ENCODE measurements around the gene TMEM86B.

The TMEM86B gene, protein sequence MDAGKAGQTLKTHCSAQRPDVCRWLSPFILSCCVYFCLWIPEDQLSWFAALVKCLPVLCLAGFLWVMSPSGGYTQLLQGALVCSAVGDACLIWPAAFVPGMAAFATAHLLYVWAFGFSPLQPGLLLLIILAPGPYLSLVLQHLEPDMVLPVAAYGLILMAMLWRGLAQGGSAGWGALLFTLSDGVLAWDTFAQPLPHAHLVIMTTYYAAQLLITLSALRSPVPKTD

DNA sequence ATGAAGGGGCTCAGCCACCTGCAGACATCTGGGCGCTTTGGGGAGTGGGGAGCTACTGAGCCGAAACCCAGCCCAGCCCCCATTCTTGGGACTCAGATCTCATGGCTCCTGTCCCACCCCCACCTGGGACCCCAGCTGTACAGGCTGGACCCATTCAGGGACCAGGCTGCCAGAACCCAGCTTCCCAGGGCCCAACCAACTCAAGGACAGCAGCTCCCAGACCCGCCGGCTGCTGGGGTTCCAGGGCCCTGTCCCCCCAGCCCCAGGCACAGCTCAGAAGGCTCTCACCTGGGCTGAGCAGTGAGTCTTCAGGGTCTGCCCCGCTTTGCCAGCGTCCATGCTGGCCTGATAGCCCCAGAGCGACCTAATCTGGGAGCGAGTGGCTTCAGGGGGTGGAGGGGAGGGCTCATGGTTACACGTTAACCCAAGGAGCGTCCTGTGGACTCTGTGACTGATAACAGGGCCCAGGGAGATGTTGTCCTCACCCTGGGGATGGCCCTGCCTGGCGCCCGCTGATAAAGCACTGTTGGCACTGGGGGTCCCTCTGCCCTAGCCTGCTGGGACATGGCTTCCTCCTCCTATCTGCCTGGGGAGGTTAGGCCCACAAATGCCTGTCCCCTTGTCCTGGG is at the start of gene TMEM86B:
Gene TMEM86B (minus strand): TSS at position 361 of the 629 bp plus-strand sequence. CDS start 22 bp downstream, at position 339.
- TF ChIP-seq, protein P1, sequence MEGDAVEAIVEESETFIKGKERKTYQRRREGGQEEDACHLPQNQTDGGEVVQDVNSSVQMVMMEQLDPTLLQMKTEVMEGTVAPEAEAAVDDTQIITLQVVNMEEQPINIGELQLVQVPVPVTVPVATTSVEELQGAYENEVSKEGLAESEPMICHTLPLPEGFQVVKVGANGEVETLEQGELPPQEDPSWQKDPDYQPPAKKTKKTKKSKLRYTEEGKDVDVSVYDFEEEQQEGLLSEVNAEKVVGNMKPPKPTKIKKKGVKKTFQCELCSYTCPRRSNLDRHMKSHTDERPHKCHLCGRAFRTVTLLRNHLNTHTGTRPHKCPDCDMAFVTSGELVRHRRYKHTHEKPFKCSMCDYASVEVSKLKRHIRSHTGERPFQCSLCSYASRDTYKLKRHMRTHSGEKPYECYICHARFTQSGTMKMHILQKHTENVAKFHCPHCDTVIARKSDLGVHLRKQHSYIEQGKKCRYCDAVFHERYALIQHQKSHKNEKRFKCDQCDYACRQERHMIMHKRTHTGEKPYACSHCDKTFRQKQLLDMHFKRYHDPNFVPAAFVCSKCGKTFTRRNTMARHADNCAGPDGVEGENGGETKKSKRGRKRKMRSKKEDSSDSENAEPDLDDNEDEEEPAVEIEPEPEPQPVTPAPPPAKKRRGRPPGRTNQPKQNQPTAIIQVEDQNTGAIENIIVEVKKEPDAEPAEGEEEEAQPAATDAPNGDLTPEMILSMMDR (IDR thresholded peaks at IDR 0.05; ENCODE audit: insufficient read depth, low read depth, low read length, missing control alignments), result no peak
- no peak for DNase-seq (ENCODE audit: low read depth)

DNA sequence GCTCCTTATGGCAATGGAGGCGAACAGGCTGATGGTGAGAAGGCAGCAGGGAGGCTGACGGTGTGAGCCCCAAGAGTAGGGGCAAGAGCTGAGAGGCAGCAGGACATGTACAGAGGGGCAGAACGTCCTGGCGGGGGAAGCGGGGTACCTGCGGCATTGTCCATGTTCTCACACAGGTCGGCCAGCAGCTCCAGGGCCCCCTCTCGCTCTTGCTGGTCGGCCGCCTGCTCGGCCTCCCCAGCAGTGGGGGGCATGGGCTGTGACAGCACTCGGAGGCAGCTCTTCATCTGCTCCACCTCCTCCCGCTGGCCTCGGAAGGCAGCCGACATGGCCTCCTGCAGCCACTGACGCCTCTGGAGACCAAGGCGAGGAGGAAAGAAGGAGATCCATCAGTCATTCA is 48.9 kb upstream of the TMEM86B start:
- DNase-seq (ENCODE audit: low read depth), result no peak
- TF ChIP-seq, protein P1 (IDR thresholded peaks at IDR 0.05; ENCODE audit: insufficient read depth, low read depth, low read length, missing control alignments), result no peak
- no peak overlapping the region for H3K4me3 ChIP-seq (ENCODE audit: low read depth, low read length)

More for the DNA sequence above, at the start of gene TMEM86B:
- H3K4me3 ChIP-seq (ENCODE audit: low read depth, low read length), result no peak within 1 kb of the TSS

DNA sequence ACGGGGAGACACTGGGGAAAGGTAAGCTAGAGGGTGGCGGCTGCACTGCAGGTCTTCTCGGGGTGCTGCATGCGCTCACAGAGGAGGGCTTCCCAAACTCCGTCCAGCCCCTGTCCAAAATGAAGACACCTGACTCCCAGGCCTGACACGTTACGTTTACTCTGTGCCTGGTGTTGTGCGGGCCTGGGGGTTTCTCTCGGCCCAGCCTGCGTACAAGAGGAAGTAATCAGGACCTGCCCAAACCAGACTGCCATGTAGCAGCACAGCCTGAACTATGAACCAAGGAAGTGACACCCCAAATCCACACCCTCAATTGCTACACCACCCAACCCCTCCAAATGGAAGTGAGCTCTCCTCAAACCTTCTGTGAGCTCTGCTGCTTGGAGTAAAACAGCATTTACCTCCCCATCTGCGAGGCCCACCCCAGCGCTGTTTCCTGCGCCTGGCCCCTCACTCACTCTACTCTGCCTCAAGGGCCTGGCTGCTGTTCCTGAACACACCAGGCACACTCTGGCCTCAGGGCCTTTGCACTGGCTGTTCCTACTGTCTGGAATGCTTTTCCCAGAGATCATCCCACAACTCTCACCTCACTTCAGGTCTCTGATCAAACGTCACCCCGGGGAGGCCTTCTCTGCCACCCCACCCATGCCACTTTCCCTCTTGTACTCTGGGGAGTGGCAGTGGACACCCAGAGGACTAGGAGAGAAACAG is 48.3 kb upstream of the TMEM86B start:
- TF ChIP-seq, protein P1 (IDR thresholded peaks at IDR 0.05; ENCODE audit: insufficient read depth, low read depth, low read length, missing control alignments), result no peak
- H3K4me3 ChIP-seq (ENCODE audit: low read depth, low read length), result peak overlapping the region; percentile 31
- DNase-seq (ENCODE audit: low read depth), result peak; percentile 52

DNA sequence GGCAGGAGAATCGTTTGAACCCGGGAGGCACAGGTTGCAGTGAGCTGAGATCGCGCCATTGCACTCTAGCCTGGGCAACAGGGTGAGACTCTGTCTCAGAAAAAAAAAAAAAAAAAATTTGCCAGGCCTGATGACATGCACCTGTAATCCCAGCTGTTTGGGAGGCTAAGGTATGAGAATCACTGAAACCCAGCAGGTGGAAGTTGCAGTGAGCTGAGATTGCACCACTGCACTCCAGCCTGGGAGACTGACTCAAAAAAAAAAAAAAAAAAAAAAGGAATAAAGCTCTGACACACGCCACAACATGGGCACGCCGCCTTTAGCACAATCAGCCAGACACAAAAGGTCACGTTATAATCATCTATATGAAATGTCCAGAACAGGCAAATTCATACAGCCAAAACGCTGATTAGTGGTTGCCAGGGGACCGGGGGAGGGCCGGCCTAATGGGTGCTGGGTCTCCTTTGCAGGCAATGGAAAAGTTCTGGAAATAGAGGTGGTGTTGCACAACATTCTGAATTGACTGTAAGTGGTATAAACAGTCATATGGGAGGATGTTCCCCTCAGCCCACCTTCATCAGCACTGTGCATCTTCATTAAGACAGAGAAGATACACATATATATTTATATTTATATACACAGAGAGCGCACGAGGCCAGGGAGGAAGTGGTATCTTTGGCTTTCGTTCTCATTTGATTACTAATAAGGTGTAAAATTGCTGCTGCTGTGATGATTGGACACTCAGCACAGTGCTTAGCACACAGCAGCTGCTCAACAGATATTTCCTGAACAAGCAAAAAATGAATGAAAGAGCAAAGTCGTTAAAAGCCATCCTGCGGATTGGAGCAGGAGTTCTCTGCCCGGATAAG is 47.5 kb upstream of the TMEM86B start:
- TF ChIP-seq, protein P1 (IDR thresholded peaks at IDR 0.05; ENCODE audit: insufficient read depth, low read depth, low read length, missing control alignments), result no peak
- peak overlapping the region; percentile 31 for H3K4me3 ChIP-seq (ENCODE audit: low read depth, low read length)

DNA sequence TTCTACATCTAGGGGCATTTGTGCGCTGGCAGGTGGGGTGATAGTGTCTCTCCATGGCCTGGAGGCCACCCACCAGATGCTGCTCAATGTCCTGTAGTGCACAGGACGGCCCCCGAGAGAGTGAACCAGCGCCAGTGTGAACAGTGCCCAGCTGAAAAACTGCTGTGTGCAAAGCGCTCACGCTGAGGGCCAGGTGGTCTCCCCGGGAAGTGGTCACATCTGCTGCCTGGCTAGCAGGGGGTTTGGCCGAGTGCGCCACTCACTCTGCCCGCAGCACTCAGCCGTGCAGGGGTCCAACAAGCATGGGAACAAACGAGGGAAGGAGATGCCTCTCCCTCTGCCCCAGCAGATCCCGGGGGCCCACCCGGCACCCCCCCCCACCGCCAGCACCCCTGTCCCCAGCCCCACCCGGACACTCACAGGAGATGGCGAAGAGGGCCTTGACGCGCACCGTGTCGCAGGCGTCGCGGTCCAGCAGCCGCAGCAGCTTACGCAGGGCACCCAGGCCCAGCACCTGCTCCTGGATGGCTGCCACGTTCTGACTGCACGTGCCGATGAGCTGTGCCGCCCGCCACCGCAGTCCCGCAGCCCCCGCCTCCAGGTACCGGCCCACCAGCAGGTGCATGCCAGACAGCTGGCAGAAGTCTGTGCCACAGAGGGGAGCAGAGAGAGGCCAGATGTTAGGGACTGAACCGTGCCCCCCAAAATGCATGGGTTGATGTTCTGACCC is 45.6 kb upstream of the TMEM86B start:
- TF ChIP-seq, protein P1 (IDR thresholded peaks at IDR 0.05; ENCODE audit: insufficient read depth, low read depth, low read length, missing control alignments), result no peak
- no peak for DNase-seq (ENCODE audit: low read depth)
- H3K4me3 ChIP-seq (ENCODE audit: low read depth, low read length), result no peak overlapping the region

More for the DNA sequence above, 47.5 kb upstream of the TMEM86B start:
- peak; percentile 83 for DNase-seq (ENCODE audit: low read depth)

DNA sequence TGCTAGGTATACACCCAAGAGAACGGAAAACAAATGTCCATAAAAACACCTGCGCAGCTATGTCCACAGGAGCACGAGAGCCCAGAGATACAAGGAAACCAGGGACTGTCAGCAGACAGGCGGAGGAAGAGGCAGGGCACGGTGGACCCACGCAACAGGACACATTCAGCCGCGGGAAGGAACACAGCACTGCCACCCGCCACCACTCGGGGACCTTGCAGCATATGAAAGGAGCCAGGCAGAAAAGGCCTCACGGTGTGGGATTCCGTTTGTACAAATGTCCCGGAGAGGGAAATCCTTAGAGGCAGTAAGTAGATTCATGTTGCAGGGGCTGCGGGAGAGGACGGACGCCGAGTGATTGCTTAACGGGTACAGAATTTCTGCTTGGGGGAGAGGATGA is 43.6 kb upstream of the TMEM86B start:
- TF ChIP-seq, protein P1 (IDR thresholded peaks at IDR 0.05; ENCODE audit: insufficient read depth, low read depth, low read length, missing control alignments), result no peak
- DNase-seq (ENCODE audit: low read depth), result no peak
- no peak overlapping the region for H3K4me3 ChIP-seq (ENCODE audit: low read depth, low read length)

Measured in GM12865 (cell line).